ENCODE results near the gene MDN1.

DNA sequence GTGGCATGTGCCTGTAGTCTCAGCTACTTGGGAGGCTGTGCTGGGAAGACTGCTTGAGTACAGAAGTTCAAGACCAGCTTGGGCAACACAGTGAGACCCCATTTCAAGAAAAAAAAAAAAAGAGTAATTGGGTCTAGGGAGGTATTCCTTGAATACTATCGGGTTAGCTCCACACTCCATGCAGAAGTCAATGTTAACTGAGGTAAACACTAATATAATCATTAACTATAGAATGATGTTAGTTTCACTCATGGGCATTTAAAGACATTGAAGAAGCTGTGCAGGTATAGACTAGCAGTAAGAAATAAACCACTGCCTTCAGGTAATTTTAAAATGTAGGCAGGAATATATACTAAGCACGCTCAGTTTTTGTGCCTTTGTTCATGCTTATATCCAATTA is 32.6 kb downstream of the MDN1 start:
- TF ChIP-seq ZBTB8A (CRISPR knock-in tag; IDR thresholded peaks at IDR 0.05; ENCODE audit: borderline replicate concordance, low read depth), result no peak
- TF ChIP-seq CBX1 (IDR thresholded peaks at IDR 0.05; ENCODE audit: low read depth), result no peak
- no peak for TF ChIP-seq MAZ (IDR thresholded peaks at IDR 0.05; ENCODE audit: borderline replicate concordance, low read depth, low read length)
- no peak for TF ChIP-seq MAZ (CRISPR knock-in tag; IDR thresholded peaks at IDR 0.05; ENCODE audit: low read depth)
- TF ChIP-seq ZNF660 (CRISPR knock-in tag; IDR thresholded peaks at IDR 0.05; ENCODE audit: borderline replicate concordance, low read depth), result no peak
- no peak for TF ChIP-seq CREB1 (IDR thresholded peaks at IDR 0.05)
- TF ChIP-seq CREB1 (CRISPR knock-in tag; IDR thresholded peaks at IDR 0.05), result no peak
- TF ChIP-seq SOX6 (IDR thresholded peaks at IDR 0.05), result no peak
- TF ChIP-seq SOX6 (CRISPR knock-in tag; IDR thresholded peaks at IDR 0.05), result no peak
- TF ChIP-seq, protein P1, sequence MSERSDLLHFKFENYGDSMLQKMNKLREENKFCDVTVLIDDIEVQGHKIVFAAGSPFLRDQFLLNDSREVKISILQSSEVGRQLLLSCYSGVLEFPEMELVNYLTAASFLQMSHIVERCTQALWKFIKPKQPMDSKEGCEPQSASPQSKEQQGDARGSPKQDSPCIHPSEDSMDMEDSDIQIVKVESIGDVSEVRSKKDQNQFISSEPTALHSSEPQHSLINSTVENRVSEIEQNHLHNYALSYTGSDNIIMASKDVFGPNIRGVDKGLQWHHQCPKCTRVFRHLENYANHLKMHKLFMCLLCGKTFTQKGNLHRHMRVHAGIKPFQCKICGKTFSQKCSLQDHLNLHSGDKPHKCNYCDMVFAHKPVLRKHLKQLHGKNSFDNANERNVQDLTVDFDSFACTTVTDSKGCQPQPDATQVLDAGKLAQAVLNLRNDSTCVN (CRISPR knock-in tag; IDR thresholded peaks at IDR 0.05; ENCODE audit: borderline replicate concordance), result no peak
- TF ChIP-seq BHLHE40 (IDR thresholded peaks at IDR 0.05; ENCODE audit: low read length), result no peak
- no peak for TF ChIP-seq TSC22D2 (CRISPR knock-in tag; IDR thresholded peaks at IDR 0.05; ENCODE audit: borderline replicate concordance)
- TF ChIP-seq, protein P2, sequence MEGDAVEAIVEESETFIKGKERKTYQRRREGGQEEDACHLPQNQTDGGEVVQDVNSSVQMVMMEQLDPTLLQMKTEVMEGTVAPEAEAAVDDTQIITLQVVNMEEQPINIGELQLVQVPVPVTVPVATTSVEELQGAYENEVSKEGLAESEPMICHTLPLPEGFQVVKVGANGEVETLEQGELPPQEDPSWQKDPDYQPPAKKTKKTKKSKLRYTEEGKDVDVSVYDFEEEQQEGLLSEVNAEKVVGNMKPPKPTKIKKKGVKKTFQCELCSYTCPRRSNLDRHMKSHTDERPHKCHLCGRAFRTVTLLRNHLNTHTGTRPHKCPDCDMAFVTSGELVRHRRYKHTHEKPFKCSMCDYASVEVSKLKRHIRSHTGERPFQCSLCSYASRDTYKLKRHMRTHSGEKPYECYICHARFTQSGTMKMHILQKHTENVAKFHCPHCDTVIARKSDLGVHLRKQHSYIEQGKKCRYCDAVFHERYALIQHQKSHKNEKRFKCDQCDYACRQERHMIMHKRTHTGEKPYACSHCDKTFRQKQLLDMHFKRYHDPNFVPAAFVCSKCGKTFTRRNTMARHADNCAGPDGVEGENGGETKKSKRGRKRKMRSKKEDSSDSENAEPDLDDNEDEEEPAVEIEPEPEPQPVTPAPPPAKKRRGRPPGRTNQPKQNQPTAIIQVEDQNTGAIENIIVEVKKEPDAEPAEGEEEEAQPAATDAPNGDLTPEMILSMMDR (CRISPR knock-in tag; IDR thresholded peaks at IDR 0.05), result no peak

All from HepG2 (cell line).